GM10847 (cell line): Measurements from ENCODE around the gene SPDL1.

Experiments used
- POLR2A ChIP-seq: IDR thresholded peaks from 2 replicates; pipeline ENCODE4 v1.6.1; 2011; ENCODE audit not compliant: insufficient read length; ENCODE audit errors: extremely low read depth

Gene SPDL1

DNA sequence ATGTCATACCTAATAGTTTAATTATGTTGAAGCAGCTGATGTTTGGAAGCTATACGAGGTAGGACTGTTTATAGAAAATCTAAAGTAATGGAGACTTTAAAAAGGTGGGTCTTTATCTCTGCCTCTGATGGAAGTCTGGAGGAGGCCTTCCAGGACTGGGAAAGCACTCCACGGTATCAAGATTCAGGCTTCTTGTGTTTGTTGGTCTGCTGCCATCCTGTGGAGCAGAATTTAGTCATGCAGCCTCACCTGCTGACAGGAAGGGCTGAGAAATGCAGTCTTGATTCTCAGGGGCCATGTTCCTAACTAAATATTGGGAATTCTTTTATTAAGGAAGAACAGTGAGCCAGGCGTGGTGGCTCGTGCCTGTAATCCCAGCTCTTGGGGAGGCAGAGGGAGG, 15.9 kb downstream of the SPDL1 start:
- TF ChIP-seq POLR2A, result no peak

DNA sequence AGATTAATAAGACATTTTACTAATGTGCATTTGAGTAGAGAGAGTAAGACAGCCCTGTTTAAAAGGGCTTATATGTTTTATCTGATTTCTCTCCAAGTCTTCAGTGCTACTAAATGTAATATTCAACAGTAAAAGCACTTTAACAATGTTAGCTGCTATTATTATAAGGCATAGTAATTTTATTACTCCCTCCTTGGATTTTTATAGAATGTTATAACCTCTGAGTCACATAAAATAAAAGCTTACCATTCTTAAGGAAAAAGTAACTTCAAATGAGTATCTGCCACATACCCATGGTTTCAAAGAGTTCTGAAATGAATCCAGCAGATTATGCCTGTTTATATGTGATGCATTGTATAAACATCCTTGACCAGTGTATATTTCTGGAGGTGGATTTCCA, 19.0 kb downstream of the SPDL1 start:
- no peak for TF ChIP-seq POLR2A

DNA sequence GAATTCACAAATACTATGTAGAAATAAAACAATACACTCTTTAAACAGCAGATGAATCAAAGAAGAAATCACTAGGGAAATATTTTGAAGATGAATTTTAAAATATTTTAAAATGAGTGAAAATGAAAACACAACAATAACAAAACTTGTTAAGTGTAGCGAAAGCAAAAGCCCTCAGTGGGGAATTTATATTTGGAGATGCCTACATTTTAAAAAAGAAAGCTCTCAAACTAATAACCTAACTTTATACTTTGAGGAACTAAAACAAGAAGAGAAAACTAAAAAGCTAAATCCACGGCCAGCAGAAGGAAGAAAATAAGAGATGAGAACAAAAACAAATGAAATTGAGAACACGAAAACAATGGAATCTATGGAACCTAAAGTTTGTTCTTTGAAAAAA, 22.7 kb downstream of the SPDL1 start:
- no peak for TF ChIP-seq POLR2A

DNA sequence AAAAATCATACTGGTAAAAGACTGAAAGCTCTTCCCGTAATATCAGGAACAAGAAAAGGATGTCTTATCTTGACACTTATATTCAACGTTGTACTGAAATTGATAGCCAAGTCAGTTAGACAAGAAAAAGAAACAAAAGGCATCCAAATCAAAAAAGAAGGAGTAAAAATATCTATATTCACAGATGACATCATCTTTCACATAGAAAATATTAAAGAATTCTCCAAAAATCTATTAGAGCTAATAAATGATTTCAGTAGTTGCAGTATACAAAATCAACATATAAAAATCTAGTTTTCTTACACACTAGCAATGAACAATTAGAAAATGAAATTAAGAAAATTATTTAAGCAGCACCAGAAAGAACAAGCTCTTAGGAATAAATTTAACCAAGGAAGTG, 24.3 kb downstream of the SPDL1 start:
- TF ChIP-seq POLR2A, result no peak

DNA sequence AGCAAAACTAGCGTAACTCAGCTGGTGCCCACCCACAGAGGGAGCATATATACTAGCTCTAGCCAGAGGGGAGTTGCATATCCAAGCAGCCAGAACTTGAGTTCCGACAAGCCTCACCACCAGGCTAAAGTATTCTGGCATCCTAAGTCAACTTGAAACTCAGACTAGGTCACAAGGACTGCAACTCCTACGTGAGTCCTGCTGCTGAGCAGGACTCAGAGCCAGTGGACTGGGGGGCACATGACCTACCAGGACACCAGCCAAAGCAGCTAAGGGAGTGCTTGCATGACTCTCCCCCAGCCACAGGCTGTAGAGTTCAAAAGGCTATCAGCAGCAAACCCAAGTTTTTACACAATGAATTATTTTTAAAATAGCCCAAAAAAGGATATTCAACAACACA, 26.1 kb downstream of the SPDL1 start:
- TF ChIP-seq POLR2A, result no peak

DNA sequence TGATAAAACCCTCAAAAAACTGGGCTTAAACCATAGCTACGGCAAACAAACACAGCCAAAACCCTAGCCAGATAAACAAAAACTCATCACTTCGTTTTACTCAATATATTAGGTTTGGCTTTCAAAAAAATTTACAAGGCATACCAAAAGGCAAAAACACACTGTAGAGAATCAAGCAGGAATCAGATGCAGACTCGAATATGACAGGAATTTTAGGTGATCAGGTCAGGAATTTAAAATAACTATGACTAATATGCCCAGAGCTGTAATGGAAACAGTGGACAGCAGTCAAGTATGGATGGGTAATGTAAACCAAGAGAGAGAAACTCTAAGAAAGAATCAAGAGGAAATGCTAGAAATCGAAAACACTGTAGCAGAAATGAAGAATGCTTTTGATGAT, 27.0 kb downstream of the SPDL1 start:
- TF ChIP-seq POLR2A, result no peak

DNA sequence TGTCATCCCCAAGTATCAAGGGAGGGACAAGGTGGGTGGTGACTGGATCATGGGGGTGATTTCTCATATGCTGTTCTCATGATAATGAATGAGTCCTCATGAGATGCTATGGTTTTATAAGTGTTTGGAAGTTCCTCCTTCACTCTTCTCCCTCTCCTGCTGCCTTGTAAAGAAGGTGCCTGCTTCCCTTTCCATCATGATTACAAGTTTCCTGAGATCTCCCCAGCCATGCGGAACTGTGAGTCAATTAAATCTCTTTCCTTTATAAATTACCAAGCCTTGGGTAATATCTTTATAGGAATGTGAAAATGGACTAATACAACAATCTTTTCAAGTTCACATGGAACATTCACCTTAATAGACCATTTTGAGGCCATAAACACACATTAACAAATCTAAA, 32.0 kb downstream of the SPDL1 start:
- no peak for TF ChIP-seq POLR2A

DNA sequence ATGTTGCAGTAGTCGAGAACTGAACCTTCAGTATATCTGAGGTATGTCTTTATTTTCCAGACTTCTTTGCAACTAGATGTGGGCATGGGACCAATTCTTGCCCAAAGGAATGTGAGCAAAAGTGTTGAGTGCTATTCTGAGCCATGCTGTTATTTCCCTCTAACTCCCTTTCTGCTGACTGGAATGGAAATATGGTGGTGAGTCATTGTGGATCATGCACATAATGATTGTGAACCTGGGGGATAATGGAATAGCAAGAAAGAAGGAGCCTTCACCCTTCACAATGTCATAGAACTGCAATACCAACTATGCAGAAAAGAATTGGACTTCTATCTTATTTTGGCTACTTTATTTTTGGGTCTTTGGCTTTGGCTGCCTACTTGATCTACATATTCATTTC, 43.2 kb downstream of the SPDL1 start:
- no peak for TF ChIP-seq POLR2A

DNA sequence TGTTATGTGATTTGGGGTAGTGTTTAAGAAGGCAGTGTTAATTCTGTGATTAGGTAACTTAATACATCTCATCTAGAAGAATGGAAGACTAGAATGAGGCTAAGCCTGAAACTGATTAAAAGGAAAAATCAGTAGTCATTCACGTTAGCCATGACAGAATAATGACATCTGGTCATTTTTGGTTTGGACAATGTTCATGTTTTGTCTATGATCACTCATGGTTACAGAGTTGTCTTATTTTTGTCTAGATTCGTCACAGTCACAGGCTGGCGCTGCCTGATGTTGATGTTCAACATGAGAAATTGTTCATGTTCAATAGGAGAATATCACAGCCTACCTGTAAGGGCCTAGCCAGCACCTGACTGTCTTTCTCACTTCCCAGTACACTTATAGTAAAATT, 44.0 kb downstream of the SPDL1 start:
- TF ChIP-seq POLR2A, result no peak

DNA sequence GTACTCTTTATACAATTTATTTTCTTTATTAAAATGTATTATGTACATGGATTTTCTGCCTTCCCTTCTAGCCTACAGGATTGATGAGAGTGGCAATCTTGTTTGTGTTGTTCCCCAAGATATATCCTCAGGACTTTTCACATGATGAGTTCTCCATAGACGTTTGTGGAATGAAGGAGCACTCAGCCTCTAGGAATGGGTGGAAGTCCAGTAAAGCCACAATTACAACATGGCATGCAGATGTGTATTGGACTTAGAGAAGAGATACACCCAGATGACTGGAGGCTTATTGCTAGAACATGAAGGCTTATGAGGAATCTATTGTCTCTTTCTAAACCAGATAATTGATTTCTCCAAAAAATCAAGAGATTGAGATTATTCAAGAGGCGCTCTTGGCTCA, 45.3 kb downstream of the SPDL1 start:
- TF ChIP-seq POLR2A, result no peak

DNA sequence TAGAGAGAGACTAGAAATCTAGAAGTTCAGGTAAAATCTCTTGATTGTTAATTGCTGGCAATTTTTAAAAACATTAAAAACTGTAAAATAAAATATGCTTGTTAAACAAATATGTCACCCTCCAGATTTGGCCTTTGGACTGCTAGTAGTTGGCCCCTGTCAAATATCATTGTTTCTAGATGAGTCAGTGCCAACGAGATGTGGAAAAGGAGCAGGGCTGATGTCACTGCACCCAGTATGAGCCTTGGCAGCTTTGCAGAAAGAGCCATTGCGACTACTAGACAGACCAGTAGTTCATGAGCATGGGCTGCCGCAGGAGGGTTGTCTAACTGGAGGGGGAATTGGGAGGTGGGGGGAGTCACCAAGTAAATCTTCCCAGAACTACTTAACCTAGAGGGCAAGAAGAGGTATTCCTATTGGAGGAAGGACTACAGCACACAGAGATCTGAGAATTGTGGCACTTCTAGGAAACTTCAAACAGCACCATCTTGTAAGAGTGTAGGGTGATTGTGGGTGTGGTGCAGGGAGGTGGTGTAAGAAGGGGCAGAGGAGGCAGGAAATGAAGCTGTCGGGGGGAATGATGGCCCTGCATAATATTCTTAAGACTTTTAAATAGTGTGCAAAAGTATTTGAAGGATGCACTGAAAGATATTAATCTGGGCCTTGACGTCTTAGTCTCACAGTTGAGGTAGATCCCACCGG, 46.4 kb downstream of the SPDL1 start:
- TF ChIP-seq POLR2A, result no peak

DNA sequence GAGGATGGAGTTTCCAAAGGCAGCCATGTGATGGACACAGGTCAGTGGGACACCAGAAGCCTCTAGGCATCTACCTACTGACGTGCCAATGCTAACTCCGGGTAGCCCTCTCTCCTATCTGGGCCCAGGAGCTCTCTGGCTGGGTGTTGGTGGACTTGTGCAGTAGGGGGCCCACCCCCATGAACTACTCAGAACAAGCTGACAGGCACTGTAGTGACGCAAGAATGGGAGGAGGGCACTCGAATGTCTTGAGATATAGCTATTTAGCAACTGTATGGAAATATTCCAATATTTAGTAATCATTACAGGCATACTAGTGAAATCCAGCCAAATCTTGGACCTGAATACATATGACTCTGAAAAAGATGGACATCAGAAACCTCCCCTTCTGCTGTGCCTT, 47.8 kb downstream of the SPDL1 start:
- no peak for TF ChIP-seq POLR2A

DNA sequence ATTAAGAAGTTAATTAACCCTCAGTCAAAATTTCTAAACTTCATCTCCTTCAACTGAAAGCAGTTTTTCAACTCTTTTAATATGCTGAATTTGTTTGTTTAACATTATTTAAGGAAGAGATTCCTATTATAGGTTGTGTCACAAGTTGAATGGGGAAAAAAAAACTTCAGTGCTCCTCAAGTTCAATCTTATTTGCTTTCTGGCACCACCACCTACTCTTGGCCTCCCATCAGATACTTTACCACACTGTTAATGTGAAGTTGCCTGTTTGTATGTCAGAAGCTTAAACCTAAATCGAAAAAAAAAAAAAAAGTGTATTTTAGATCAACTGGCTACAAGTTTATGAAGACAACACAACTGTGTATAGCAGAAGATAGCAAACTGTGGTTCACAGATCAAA, 49.4 kb downstream of the SPDL1 start:
- no peak for TF ChIP-seq POLR2A

DNA sequence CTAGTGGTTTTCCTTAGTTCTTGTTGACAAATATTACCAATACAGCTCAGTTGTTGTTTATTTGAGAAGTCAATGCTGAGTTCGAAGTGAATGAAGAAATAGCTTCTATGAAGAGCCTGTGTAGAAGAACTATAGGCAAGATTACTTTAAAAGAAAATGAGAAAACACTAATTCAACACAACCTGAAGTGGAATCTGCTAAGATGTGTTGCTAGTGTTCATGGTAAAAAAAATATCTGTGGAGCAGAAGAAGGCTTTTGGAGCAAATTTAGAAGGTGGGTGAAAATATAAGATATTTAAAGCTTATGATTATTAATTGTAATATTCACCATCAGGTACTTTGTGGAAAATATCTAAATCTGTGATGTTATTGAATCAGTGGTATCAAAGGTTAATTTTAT, 51.0 kb downstream of the SPDL1 start:
- no peak for TF ChIP-seq POLR2A

DNA sequence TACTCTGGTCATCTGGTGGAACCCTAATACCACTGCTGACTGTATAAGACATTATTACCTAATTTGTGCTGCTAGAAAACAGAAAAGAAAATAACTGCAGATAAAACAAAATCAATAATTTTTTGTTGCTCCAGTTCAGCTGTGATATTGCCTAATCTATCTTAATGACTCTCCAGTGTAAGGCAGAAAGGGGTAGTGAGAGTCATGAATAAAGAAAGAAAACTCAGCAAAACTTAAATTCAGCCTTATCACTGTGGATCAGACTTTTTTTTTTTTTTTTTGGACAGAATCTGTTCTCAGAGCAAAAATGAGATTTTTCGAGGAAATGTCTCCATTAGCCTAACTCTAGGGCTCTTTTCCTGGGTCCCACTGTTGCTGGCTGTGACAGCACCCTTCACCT, 52.4 kb downstream of the SPDL1 start:
- no peak for TF ChIP-seq POLR2A

DNA sequence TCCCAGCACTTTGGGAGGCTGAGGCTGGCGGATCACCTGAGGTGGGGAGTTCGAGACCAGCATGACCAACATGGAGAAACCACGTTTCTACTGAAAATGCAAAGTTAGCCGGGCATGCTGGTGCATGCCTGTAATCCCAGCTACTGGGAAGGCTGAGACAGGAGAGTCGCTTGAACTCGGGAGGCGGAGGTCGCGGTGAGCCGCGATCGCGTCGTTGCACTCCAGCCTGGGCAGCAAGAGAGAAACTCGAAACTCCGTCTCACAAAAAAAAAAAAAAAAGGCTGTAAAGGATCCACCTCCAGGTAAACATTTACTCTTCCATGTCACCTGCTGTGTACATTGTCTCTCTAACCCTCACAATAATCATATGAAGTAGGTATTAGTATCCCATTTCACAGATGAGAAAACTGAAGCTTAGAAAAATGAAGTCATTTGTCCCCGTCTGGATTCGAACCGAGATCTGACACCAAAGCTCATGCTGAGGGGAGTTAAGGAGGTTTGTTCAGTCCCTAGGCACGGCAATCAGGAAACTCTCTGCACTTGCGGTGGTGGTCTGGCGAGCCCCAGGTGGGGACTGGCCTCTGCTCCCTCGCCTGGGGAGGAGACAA, 53.0 kb downstream of the SPDL1 start:
- TF ChIP-seq POLR2A, result no peak

DNA sequence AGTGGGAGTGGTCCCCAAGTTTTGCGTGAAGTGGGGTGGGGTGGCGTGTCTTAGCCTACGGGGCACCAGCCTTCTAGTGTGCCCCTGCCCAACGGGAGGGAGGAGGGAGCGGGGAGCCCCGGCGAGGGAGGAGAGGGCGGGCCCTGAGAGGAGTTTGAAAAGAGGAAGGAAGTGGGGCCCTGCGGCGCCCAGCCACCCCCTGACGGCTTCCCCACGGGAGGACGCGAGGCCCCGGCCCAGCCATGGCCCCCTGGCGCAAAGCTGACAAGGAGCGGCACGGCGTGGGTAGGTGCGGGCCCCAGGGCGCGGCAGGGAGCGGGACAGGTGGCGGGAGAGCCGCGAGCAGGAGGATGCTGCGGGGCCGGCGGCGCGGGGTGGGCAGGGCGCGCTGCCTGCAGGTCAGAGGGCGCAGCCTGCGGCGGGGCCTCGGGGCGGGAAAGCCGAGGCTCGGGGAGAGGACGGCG, 53.5 kb downstream of the SPDL1 start, which contains the start of gene DOCK2:
Gene DOCK2, plus strand, starts transcription at position 191 of the 464 bp plus-strand sequence. Its CDS starts 52 bp downstream, at position 243.
- peak; percentile 56 for TF ChIP-seq POLR2A
